Neural progenitor cell (in vitro differentiated cells): ENCODE measurements around the gene MGAT3. TPM values are rescaled to one million over a fixed set of nuclear protein-coding genes. Genes with fewer than 3 reads are reported as not detected.
A peak's percentile ranks its signal among the peaks of the same experiment; 100 is the strongest.

Experiments used
- DNase-seq: peaks from one replicate; pipeline ENCODE4 v3.0.0-alpha.2; 2016; ENCODE audit warnings: low spot score
- H2AFZ ChIP-seq: fragments of 200-600 bp; sonication (generic); replicated peaks from 2 replicates; pipeline ENCODE4 v1.6.1; 2016; ENCODE audit warnings: antibody characterized with exemption
- H3F3A ChIP-seq: fragments of 200-600 bp; sonication (generic); 2 replicates; pipeline ENCODE4 v1.6.1; 2016; ENCODE audit warnings: antibody characterized with exemption, low read depth
- H3K27ac ChIP-seq: fragments of 200-600 bp; sonication (generic); 2 replicates; pipeline ENCODE4 v1.5.1; 2016; ENCODE audit warnings: mild to moderate bottlenecking
- H3K27me3 ChIP-seq: fragments of 200-600 bp; sonication (generic); 2 replicates; pipeline ENCODE4 v1.6.1; 2016; ENCODE audit warnings: mild to moderate bottlenecking, moderate library complexity
- H3K36me3 ChIP-seq: fragments of 200-600 bp; sonication (generic); 2 replicates; pipeline ENCODE4 v1.5.1; 2016
- H3K4me1 ChIP-seq: fragments of 200-600 bp; sonication (generic); 2 replicates; pipeline ENCODE4 v1.6.1; 2016; ENCODE audit warnings: mixed run types
- H3K4me2 ChIP-seq: fragments of 200-600 bp; sonication (generic); 2 replicates; pipeline ENCODE4 v1.6.1; 2016
- H3K4me3 ChIP-seq: fragments of 200-600 bp; sonication (generic); 2 replicates; pipeline ENCODE4 v1.5.1; 2016
- H3K79me2 ChIP-seq: fragments of 200-600 bp; sonication (generic); 2 replicates; pipeline ENCODE4 v1.6.1; 2016; ENCODE audit warnings: low read depth
- H3K9ac ChIP-seq: fragments of 200-600 bp; sonication (generic); 2 replicates; pipeline ENCODE4 v1.6.1; 2016
- H3K9me3 ChIP-seq: fragments of 200-600 bp; sonication (generic); 2 replicates; pipeline ENCODE4 v1.5.1; 2016; ENCODE audit warnings: low read depth
- H4K20me1 ChIP-seq: fragments of 200-600 bp; sonication (generic); 2 replicates; pipeline ENCODE4 v1.6.1; 2016; ENCODE audit warnings: low read depth
- H3K27ac Mint-ChIP-seq: 3 replicates; pipeline ENCODE4 v1.8.0; 2021; ENCODE audit warnings: mixed read lengths
- H3K27me3 Mint-ChIP-seq: 2 replicates; pipeline ENCODE4 v1.8.0; 2022; ENCODE audit warnings: low read depth, mild to moderate bottlenecking, inconsistent platforms, moderate library complexity, mixed read lengths; ENCODE audit not compliant: insufficient read depth
- H3K36me3 Mint-ChIP-seq: 3 replicates; pipeline ENCODE4 v1.8.0; 2021; ENCODE audit warnings: mixed read lengths
- H3K4me1 Mint-ChIP-seq: 3 replicates; pipeline ENCODE4 v1.8.0; 2021; ENCODE audit warnings: mixed read lengths
- H3K4me3 Mint-ChIP-seq: 3 replicates; pipeline ENCODE4 v1.8.0; 2021; ENCODE audit warnings: mild to moderate bottlenecking, moderate library complexity, mixed read lengths
- H3K9me3 Mint-ChIP-seq: 3 replicates; pipeline ENCODE4 v1.8.0; 2020; ENCODE audit warnings: mixed read lengths
- EZH2 ChIP-seq: fragments of 200-600 bp; sonication (generic); IDR thresholded peaks from 2 replicates; pipeline ENCODE4 v1.6.1; 2017; ENCODE audit warnings: antibody characterized with exemption, mild to moderate bottlenecking, moderate library complexity
- EZH2phosphoT487 ChIP-seq: fragments of 200-600 bp; sonication (generic); IDR thresholded peaks from 2 replicates; pipeline ENCODE4 v1.6.1; 2017; ENCODE audit warnings: antibody characterized with exemption
- total RNA-seq: library from RNA; depleted of rRNA; stranded (reverse); fragments of >200 nt; gene quantifications from 2 replicates; pipeline ENCODE4 v1.2.3, GENCODE V29; 2015; ENCODE audit warnings: low replicate concordance
- TF ChIP-seq, protein P1 (sequence below): fragments of 200-600 bp; sonication (generic); IDR thresholded peaks from 2 replicates; pipeline ENCODE4 v1.5.1; 2017; ENCODE audit warnings: antibody characterized with exemption, mild to moderate bottlenecking

MGAT3 gene
- total RNA-seq, 1 donor from 2014 or later: 7.5 TPM

DNA sequence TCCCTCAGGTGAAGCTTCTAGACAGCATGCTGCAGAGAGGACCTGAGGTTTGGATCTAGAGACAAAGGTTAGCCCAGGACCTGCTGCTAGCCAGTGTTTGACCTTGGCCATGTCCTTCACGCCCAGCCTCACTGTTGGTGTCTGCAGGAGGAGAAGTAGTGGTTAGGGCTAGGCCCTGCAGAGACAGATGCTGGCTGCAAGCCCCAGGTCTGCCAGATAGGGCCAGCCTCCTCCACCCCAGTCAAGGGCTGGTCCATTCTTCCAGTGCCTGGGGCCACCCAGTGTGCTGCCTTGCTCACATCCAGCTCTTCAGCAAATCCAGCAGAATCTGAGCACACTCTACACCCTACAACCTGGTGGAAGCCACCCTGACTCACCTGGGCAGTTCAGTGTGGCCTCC, 23.7 kb downstream of the MGAT3 start:
- Histone ChIP-seq H3K36me3 (no peaks in the 10 kb centered on the region), H3K27me3 (no peaks in the 10 kb centered on the region), H4K20me1 (peaks cover 81% of the 10 kb centered on the region), H2AFZ (no peak overlapping the region), H3F3A (no peaks in the 10 kb centered on the region), H3K79me2 (no peaks in the 10 kb centered on the region), H3K4me2 (no peak overlapping the region), H3K27ac (no peak overlapping the region), H3K9me3 (no peaks in the 10 kb centered on the region), H3K4me3 (no peak overlapping the region), H3K9ac (no peak overlapping the region), H3K4me1 (peaks cover 13% of the 10 kb centered on the region)
- Mint-ChIP-seq H3K27ac (no peak overlapping the region), H3K36me3 (no peaks in the 10 kb centered on the region), H3K4me1 (peaks cover 14% of the 10 kb centered on the region), H3K27me3 (peaks cover 3% of the 10 kb centered on the region), H3K9me3 (peaks cover 2% of the 10 kb centered on the region), H3K4me3 (no peak overlapping the region)
- TF ChIP-seq EZH2phosphoT487 (no peak), EZH2 (no peak)
- TF ChIP-seq, protein P1, sequence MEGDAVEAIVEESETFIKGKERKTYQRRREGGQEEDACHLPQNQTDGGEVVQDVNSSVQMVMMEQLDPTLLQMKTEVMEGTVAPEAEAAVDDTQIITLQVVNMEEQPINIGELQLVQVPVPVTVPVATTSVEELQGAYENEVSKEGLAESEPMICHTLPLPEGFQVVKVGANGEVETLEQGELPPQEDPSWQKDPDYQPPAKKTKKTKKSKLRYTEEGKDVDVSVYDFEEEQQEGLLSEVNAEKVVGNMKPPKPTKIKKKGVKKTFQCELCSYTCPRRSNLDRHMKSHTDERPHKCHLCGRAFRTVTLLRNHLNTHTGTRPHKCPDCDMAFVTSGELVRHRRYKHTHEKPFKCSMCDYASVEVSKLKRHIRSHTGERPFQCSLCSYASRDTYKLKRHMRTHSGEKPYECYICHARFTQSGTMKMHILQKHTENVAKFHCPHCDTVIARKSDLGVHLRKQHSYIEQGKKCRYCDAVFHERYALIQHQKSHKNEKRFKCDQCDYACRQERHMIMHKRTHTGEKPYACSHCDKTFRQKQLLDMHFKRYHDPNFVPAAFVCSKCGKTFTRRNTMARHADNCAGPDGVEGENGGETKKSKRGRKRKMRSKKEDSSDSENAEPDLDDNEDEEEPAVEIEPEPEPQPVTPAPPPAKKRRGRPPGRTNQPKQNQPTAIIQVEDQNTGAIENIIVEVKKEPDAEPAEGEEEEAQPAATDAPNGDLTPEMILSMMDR: no peak
- no peak for DNase-seq

DNA sequence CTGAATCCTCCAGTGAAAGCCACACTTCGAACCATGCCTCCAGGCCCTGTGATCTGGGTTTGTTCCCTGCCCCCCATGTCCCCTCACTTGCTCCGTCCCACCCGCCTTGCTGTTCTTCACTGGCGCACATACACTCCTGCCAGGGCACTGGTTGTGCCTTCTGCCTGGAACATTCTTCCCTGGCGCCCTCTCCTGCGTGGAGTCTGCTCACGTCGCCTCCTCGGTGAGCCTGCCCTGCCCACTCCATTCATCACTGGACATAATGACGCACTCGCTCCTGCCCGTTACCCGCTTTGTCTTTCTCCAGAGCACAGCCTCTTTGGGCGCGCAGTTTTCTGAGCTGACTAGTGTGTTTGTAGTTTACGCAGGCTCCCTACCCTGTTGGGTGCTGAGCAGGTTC, 24.2 kb downstream of the MGAT3 start:
- peaks cover 76% of the 10 kb centered on the region for H4K20me1 ChIP-seq
- H3K36me3 ChIP-seq: no peaks in the 10 kb centered on the region
- Mint-ChIP-seq H3K9me3 (no peaks in the 10 kb centered on the region), H3K36me3 (no peaks in the 10 kb centered on the region), H3K27me3 (peaks cover 3% of the 10 kb centered on the region), H3K27ac (no peak overlapping the region), H3K4me3 (no peak overlapping the region), H3K4me1 (peaks cover 9% of the 10 kb centered on the region)
- H3K9me3 ChIP-seq: no peaks in the 10 kb centered on the region
- H3K9ac ChIP-seq: no peak overlapping the region
- no peak overlapping the region for H2AFZ ChIP-seq
- no peaks in the 10 kb centered on the region for H3F3A ChIP-seq
- H3K27ac ChIP-seq: no peak overlapping the region
- no peak for DNase-seq
- no peak overlapping the region for H3K4me3 ChIP-seq
- H3K4me2 ChIP-seq: no peak overlapping the region
- H3K4me1 ChIP-seq: peaks cover 8% of the 10 kb centered on the region
- TF ChIP-seq, protein P1: no peak
- TF ChIP-seq EZH2: no peak
- TF ChIP-seq EZH2phosphoT487: no peak
- H3K27me3 ChIP-seq: no peaks in the 10 kb centered on the region
- no peaks in the 10 kb centered on the region for H3K79me2 ChIP-seq

DNA sequence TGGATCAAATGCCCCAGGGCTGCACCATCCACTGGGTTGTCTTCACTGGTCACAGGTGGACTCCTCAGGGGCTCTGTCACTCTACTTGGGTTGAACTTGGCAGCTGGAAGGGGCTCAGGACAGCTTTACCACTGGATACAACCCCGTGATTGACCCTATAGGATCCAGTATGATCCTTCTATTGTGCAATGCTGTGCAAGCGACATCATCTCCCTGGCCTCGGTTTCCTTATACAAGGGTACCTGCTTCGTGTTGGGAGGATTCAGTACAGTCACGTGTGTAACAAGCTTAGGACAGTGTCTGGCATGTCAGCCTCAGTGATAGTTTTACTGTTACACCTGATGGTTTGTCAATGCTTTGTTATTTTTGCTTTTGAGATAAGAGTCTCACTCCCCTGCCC, 24.8 kb downstream of the MGAT3 start:
- Histone ChIP-seq H3K4me3 (no peak overlapping the region), H3K27me3 (no peaks in the 10 kb centered on the region), H3K9me3 (no peaks in the 10 kb centered on the region), H4K20me1 (peaks cover 70% of the 10 kb centered on the region), H3F3A (no peaks in the 10 kb centered on the region), H3K27ac (no peak overlapping the region), H3K36me3 (no peaks in the 10 kb centered on the region), H3K4me2 (no peak overlapping the region), H3K4me1 (peaks cover 5% of the 10 kb centered on the region), H3K79me2 (no peaks in the 10 kb centered on the region), H3K9ac (no peak overlapping the region), H2AFZ (no peak overlapping the region)
- DNase-seq: no peak
- Mint-ChIP-seq H3K9me3 (no peaks in the 10 kb centered on the region), H3K4me3 (no peak overlapping the region), H3K27ac (no peak overlapping the region), H3K36me3 (no peaks in the 10 kb centered on the region), H3K27me3 (peaks cover 3% of the 10 kb centered on the region), H3K4me1 (peaks cover 4% of the 10 kb centered on the region)
- TF ChIP-seq, protein P1: no peak
- TF ChIP-seq EZH2phosphoT487: no peak
- no peak for TF ChIP-seq EZH2

DNA sequence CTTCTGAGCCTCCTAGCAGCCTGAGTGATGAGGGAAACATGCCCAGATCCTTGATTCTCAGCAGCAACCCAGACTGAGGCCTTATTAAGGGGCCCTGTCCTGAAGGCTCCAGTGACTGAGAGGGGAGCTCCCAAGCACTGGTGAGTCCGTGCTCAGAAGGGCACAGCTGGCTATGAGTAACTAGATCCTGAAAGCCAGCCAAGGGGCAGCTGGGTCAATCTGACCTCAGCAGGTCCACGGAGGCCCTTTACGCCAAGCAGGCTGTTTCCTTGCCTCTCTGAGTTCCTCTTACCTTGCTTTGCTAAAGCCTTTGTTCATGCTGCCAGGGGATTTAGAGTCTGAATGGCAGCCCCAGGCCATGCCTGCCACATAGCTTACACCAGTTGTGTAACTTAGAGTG, 26.0 kb downstream of the MGAT3 start:
- H2AFZ ChIP-seq: no peak overlapping the region
- no peak overlapping the region for H3K4me2 ChIP-seq
- H4K20me1 ChIP-seq: peaks cover 59% of the 10 kb centered on the region
- no peak overlapping the region for H3K9ac ChIP-seq
- peak overlapping the region; percentile 25 for H3K27ac Mint-ChIP-seq
- H3K4me1 ChIP-seq: peaks cover 5% of the 10 kb centered on the region
- no peak overlapping the region for H3K4me3 ChIP-seq
- H3K4me1 Mint-ChIP-seq: no peaks in the 10 kb centered on the region
- no peaks in the 10 kb centered on the region for H3K79me2 ChIP-seq
- H3K27me3 Mint-ChIP-seq: no peaks in the 10 kb centered on the region
- no peaks in the 10 kb centered on the region for H3K36me3 ChIP-seq
- TF ChIP-seq EZH2phosphoT487 (no peak), EZH2 (no peak)
- TF ChIP-seq, protein P1: no peak
- H3F3A ChIP-seq: no peaks in the 10 kb centered on the region
- peak overlapping the region; percentile 13 for H3K27ac ChIP-seq
- H3K9me3 Mint-ChIP-seq: no peaks in the 10 kb centered on the region
- no peak overlapping the region for H3K4me3 Mint-ChIP-seq
- H3K9me3 ChIP-seq: no peaks in the 10 kb centered on the region
- H3K27me3 ChIP-seq: no peaks in the 10 kb centered on the region
- H3K36me3 Mint-ChIP-seq: no peaks in the 10 kb centered on the region
- peak; percentile 40 for DNase-seq
